ENCODE measurements around the gene NACAD. TPM values are rescaled to one million over a fixed set of nuclear protein-coding genes. Genes with fewer than 3 reads are reported as not detected.

The NACAD gene
- total and polyA plus RNA-seq, 8 donors, result 0.31 to 3.5 (median 1.2) TPM

GRCh38 chr7:45050198-45050597 lies 38.6 kb downstream of the NACAD start:
- Histone ChIP-seq H3K36me3 (no peaks in the 10 kb centered on the region), H3K27ac (no peak overlapping the region), H3K4me3 (no peak overlapping the region), H3K9me3 (no peaks in the 10 kb centered on the region), H3K27me3 (no peaks in the 10 kb centered on the region), H3K4me1 (no peaks in the 10 kb centered on the region)
- FAIRE-seq, result no peak
- no peak for TF ChIP-seq CTCF (IDR thresholded peaks at IDR 0.05)
- intact Hi-C loops (cut with DNase I), result no loop called here
- peak in 1 of 6 donors; percentile 1 for DNase-seq
- 95 to 96% methylated on average over 2 of the region's 2 CpGs for WGBS, 2 donors
- ATAC-seq, result no peak

DNA sequence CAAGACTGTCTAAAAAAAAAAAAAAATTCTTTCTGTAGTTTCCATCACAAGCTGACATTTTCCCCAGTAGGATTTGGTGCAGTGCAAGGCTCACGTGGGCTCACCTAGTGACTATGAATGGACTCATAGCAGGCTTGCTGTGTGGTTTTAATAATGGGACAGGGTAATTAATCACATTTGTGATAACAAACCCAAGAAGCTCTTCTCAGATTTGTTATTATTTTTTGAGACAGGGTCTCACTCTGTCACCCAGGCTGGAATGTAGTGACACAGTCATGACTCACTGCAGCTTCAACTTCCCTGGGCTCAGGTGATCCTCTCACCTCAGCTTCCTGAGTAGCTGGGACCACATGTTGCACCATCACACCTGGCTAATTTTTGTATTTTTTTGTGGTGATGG lies 40.0 kb downstream of the NACAD start:
- WGBS, 2 donors, result 97 to 100% methylated on average over 1 of the region's 1 CpG
- DNase-seq, result no peak
- Histone ChIP-seq H3K36me3 (no peaks in the 10 kb centered on the region), H3K9me3 (no peaks in the 10 kb centered on the region), H3K27ac (no peak overlapping the region), H3K27me3 (no peaks in the 10 kb centered on the region), H3K4me3 (no peak overlapping the region), H3K4me1 (no peaks in the 10 kb centered on the region)
- no peak for FAIRE-seq
- ATAC-seq, result no peak
- no peak for TF ChIP-seq CTCF (IDR thresholded peaks at IDR 0.05)
- intact Hi-C loops (cut with DNase I), result no loop called here

- TF ChIP-seq CTCF (IDR thresholded peaks at IDR 0.05), result no peak
- no peak overlapping the region for H3K4me3 ChIP-seq
- FAIRE-seq (no peak), DNase-seq (no peak), ATAC-seq (no peak)
- peaks cover 0 to 3% (median 0%) of the 10 kb centered on the region in 3 donors for H3K36me3 ChIP-seq
- no peaks in the 10 kb centered on the region for H3K27me3 ChIP-seq
- H3K4me1 ChIP-seq, result no peaks in the 10 kb centered on the region
- WGBS, 2 donors, result 77 to 97% methylated on average over 5 of the region's 5 CpGs
- no peak overlapping the region for H3K27ac ChIP-seq
- intact Hi-C loops (cut with DNase I), result no loop called here
- no peaks in the 10 kb centered on the region for H3K9me3 ChIP-seq
Measured at GRCh38 chr7:45044338-45044737, 44.4 kb downstream of the NACAD start.

DNA sequence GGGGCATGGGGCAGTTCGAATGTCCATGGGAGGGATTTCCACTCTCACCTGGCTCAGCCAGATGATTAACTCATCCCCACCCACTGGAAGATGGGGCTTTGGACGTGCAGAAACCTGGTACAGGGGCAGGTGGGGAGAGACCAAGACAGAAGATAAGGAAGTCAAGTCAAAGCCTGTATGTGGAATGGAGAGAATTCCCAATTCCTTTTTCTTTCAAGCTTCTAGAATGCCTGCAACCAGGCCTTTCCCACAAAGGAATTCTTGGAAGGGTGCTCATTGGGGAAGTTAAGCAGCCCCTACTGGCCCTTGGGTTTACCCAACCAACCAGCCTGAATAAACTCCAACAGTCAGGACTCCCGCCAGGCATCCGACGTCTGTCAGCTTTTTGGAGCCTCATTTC lies 49.7 kb downstream of the NACAD start:
- peaks cover 0 to 9% (median 0%) of the 10 kb centered on the region in 3 donors for H3K36me3 ChIP-seq
- intact Hi-C loops (cut with DNase I), result no loop called here
- no peak for TF ChIP-seq CTCF (IDR thresholded peaks at IDR 0.05)
- H3K9me3 ChIP-seq, result no peaks in the 10 kb centered on the region
- H3K27me3 ChIP-seq, result no peaks in the 10 kb centered on the region
- WGBS, 2 donors, result 86 to 89% methylated on average over 5 of the region's 5 CpGs
- H3K27ac ChIP-seq, result no peak overlapping the region
- H3K4me3 ChIP-seq, result no peak overlapping the region
- ATAC-seq (no peak), DNase-seq (no peak), FAIRE-seq (no peak)
- H3K4me1 ChIP-seq, result no peaks in the 10 kb centered on the region

GRCh38 chr7:45037876-45038275 lies 50.9 kb downstream of the NACAD start:
- ATAC-seq (no peak), DNase-seq (no peak), FAIRE-seq (no peak)
- H3K27ac ChIP-seq, result no peak overlapping the region
- TF ChIP-seq CTCF (IDR thresholded peaks at IDR 0.05), result no peak
- peaks cover 0 to 9% (median 0%) of the 10 kb centered on the region in 3 donors for H3K36me3 ChIP-seq
- H3K27me3 ChIP-seq, result no peaks in the 10 kb centered on the region
- no peaks in the 10 kb centered on the region for H3K9me3 ChIP-seq
- intact Hi-C loops (cut with DNase I), result no loop called here
- WGBS, 2 donors, result 92 to 96% methylated on average over 5 of the region's 5 CpGs
- no peaks in the 10 kb centered on the region for H3K4me1 ChIP-seq
- H3K4me3 ChIP-seq, result no peak overlapping the region

All from pancreas (tissue), 10 donors.